ENCODE measurements around the gene PLAU. TPM values are rescaled to one million over a fixed set of nuclear protein-coding genes. Genes with fewer than 3 reads are reported as not detected.

The PLAU gene
- total RNA-seq, 1 donor from 2014 or later, result 54.8 TPM

DNA sequence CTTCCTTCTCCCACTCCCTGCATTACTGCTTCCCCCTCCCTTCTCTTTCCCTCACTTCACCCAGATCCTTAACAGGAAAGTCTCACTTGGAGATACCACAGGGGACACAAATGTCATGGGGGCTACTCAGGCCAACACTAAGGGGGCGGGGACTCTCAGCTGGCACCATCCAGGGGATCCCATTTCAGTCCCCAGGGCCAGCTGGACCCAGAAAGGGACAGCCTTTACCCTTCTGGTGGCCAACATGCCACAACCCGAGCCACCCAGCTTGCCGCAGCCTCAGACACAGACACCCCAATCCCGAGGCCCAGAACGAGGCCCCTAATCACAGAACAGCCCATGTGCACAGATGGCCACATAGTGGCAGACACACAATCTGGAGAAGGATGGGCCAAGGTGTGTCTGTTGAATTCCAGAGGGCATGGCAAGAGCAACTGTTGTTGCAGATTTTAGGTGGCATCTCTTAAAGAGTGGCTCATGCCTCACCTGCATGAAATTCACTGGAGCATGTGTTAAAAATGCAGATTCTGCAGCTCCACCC lies 42.2 kb upstream of the PLAU start:
- Mint-ChIP-seq H3K4me3 (ENCODE audit: unreplicated experiment) (no peak overlapping the region), H3K27me3 (ENCODE audit: low read depth) (no peaks in the 10 kb centered on the region), H3K36me3 (ENCODE audit: low read depth) (peaks cover 16% of the 10 kb centered on the region), H3K27ac (ENCODE audit: unreplicated experiment) (no peak overlapping the region), H3K4me1 (ENCODE audit: low read depth) (peaks cover 37% of the 10 kb centered on the region), H3K9me3 (ENCODE audit: low read depth) (no peaks in the 10 kb centered on the region)
- DNase-seq (ENCODE audit: low spot score), result no peak
- TF ChIP-seq, protein P1, sequence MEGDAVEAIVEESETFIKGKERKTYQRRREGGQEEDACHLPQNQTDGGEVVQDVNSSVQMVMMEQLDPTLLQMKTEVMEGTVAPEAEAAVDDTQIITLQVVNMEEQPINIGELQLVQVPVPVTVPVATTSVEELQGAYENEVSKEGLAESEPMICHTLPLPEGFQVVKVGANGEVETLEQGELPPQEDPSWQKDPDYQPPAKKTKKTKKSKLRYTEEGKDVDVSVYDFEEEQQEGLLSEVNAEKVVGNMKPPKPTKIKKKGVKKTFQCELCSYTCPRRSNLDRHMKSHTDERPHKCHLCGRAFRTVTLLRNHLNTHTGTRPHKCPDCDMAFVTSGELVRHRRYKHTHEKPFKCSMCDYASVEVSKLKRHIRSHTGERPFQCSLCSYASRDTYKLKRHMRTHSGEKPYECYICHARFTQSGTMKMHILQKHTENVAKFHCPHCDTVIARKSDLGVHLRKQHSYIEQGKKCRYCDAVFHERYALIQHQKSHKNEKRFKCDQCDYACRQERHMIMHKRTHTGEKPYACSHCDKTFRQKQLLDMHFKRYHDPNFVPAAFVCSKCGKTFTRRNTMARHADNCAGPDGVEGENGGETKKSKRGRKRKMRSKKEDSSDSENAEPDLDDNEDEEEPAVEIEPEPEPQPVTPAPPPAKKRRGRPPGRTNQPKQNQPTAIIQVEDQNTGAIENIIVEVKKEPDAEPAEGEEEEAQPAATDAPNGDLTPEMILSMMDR (IDR thresholded peaks at IDR 0.05), result no peak

DNA sequence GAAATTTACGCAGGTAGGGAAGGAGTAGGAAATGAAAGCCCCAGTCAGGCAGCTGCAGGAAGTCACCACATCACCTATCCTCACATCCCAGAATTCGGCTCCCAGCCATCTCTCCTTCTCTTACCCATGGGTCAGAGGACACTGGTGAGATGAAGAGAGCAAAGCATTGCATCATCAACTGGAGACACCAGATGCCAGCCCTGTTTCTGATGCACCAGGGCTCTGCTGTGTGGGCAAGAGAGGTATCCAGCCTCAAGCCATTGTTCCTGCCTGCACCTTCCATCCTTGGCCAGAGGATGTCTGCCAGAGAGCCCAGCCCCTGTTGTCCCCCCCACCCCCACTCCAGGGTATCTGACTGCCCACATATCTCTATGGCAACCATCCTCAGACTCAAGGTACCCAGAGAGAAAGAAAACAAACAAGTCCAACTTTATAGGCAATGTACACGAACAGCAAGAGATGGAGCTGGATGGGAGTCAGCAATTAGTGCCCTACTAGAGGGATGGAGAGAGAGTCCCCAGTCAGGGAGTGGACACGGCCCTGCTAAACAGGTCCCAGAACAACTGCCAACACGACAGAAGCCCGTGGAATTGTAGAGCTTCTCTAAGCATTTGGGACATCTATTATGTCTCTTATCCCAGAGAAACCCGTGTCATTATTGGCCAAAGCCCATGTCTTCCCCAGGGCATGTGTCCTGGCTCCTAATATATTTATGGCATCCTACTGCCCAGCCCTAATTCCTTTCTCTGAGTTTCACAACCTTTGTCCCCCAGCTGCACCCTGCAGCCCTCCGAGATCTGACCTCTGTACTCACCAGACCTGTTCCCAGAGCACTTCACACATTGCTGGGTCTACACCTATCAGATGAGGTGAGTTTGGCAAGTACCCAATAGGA lies 39.4 kb upstream of the PLAU start:
- Mint-ChIP-seq H3K27ac (ENCODE audit: unreplicated experiment) (no peak overlapping the region), H3K36me3 (ENCODE audit: low read depth) (peaks cover 14% of the 10 kb centered on the region), H3K4me3 (ENCODE audit: unreplicated experiment) (no peak overlapping the region), H3K4me1 (ENCODE audit: low read depth) (peaks cover 42% of the 10 kb centered on the region), H3K27me3 (ENCODE audit: low read depth) (no peaks in the 10 kb centered on the region), H3K9me3 (ENCODE audit: low read depth) (no peaks in the 10 kb centered on the region)
- DNase-seq (ENCODE audit: low spot score), result no peak
- TF ChIP-seq, protein P1 (IDR thresholded peaks at IDR 0.05), result no peak

DNA sequence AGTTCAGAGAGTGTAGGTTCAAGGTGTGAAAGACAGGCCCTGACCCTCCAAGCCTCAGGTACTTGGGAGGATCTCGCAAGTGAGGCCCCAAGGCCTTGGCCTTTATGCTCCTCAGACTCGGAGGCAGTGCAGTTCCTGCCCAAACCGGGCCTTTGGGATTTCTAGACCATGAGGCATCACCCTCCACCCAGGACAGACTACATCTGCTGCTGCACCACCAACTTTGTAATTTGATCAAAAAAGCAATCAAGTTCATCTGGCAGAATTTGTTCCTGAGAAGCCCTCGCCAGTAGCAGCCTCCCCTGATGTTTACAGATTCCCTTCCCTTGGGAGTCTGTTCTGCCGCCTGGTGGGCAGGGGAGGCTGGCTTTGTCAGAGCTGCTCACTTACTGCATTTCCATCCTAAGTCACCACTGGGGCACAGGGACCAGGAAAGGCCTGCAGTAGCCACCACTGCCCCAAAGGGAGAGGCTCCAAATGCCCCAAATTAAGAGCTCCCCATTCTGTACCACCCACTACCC lies 38.7 kb upstream of the PLAU start:
- peak overlapping the region; percentile 48 for H3K4me3 Mint-ChIP-seq (ENCODE audit: unreplicated experiment)
- H3K9me3 Mint-ChIP-seq (ENCODE audit: low read depth), result no peaks in the 10 kb centered on the region
- peaks cover 12% of the 10 kb centered on the region for H3K36me3 Mint-ChIP-seq (ENCODE audit: low read depth)
- no peak for DNase-seq (ENCODE audit: low spot score)
- TF ChIP-seq, protein P1 (IDR thresholded peaks at IDR 0.05), result peak; percentile 60
- H3K27ac Mint-ChIP-seq (ENCODE audit: unreplicated experiment), result no peak overlapping the region
- H3K4me1 Mint-ChIP-seq (ENCODE audit: low read depth), result peaks cover 42% of the 10 kb centered on the region
- H3K27me3 Mint-ChIP-seq (ENCODE audit: low read depth), result no peaks in the 10 kb centered on the region

DNA sequence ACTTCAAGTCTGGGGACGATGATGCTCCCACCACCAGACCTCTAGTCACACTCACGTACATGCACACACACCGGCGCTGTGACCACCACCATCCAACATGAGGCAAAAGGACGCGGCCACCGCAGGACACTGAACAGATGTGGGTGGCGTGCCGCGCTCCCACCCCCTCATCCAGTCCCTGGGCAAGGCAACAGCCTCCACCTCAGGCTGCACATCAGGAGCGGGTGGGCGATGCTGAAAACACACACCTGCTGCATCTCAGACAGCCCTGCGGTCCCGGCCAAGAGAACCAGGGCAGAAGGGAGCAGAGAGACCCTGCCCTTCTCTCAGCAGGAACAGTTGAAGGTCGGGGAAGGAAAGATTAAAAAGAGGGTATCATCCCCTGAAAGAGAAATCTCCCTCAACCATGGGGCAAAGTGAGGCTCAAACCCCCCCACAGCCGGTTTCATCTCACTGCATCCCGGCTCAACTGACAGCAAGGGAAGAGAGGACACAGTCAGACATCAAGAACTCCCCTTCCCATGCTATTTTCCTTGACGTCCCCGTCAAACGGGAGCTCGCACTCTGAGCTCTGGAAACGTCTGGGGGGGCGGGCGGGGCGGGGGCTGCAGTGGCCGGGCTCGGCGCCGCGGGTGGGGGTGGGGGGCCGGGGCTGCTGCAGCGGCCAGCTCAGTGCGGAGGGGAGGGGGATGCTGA lies 37.6 kb upstream of the PLAU start:
- DNase-seq (ENCODE audit: low spot score), result no peak
- H3K36me3 Mint-ChIP-seq (ENCODE audit: low read depth), result peaks cover 12% of the 10 kb centered on the region
- H3K9me3 Mint-ChIP-seq (ENCODE audit: low read depth), result no peaks in the 10 kb centered on the region
- H3K4me1 Mint-ChIP-seq (ENCODE audit: low read depth), result peaks cover 34% of the 10 kb centered on the region
- H3K4me3 Mint-ChIP-seq (ENCODE audit: unreplicated experiment), result peak overlapping the region; percentile 69
- no peak overlapping the region for H3K27ac Mint-ChIP-seq (ENCODE audit: unreplicated experiment)
- TF ChIP-seq, protein P1 (IDR thresholded peaks at IDR 0.05), result no peak
- H3K27me3 Mint-ChIP-seq (ENCODE audit: low read depth), result no peaks in the 10 kb centered on the region

DNA sequence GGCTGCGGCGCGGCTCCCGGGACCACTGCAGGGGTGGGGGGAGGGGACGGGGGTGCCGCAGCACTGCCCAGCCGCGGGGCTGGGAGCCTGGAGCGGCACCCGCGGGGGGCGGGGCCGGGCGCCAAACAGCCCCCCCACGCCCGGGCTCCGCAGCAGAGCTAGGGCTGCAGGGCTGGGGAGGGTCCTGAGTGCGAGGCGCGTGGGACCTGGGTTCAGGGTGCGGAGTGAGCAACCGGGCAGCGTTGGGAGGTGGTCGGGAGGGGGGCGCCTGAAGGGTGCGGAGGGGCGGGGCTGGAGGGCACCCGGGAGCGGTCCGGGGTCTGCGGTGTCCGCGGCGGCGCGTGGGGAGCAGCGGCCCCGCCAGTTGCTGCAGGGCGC lies 37.1 kb upstream of the PLAU start:
- Mint-ChIP-seq H3K9me3 (ENCODE audit: low read depth) (no peaks in the 10 kb centered on the region), H3K4me1 (ENCODE audit: low read depth) (peaks cover 34% of the 10 kb centered on the region), H3K36me3 (ENCODE audit: low read depth) (peaks cover 12% of the 10 kb centered on the region), H3K27me3 (ENCODE audit: low read depth) (no peaks in the 10 kb centered on the region), H3K4me3 (ENCODE audit: unreplicated experiment) (peak overlapping the region; percentile 66), H3K27ac (ENCODE audit: unreplicated experiment) (no peak overlapping the region)
- TF ChIP-seq, protein P1 (IDR thresholded peaks at IDR 0.05), result no peak
- no peak for DNase-seq (ENCODE audit: low spot score)
